Left ventricle myocardium inferior (tissue), 1 donor: ENCODE measurements around the gene DMAC2L. TPM values are rescaled to one million over a fixed set of nuclear protein-coding genes. Genes with fewer than 3 reads are reported as not detected.

ENCODE experiments used
- DNase-seq: peaks from one replicate; pipeline ENCODE4 v3.0.0-alpha.2; 2020
- H3K27ac ChIP-seq: fragments of 200-600 bp; replicated peaks from 2 replicates; pipeline ENCODE4 v1.8.0; 2021
- H3K27me3 ChIP-seq: fragments of 200-600 bp; 2 replicates; pipeline ENCODE4 v1.8.0; 2021; ENCODE audit warnings: low read depth
- H3K36me3 ChIP-seq: fragments of 200-600 bp; 2 replicates; pipeline ENCODE4 v1.8.0; 2021
- H3K4me1 ChIP-seq: fragments of 200-600 bp; 2 replicates; pipeline ENCODE4 v1.8.0; 2021
- H3K4me3 ChIP-seq: fragments of 200-600 bp; 2 replicates; pipeline ENCODE4 v1.8.0; 2021; ENCODE audit warnings: mild to moderate bottlenecking, moderate library complexity
- H3K9me3 ChIP-seq: fragments of 200-600 bp; replicated peaks from 2 replicates; pipeline ENCODE4 v1.8.0; 2021
- CTCF ChIP-seq: fragments of 200-600 bp; IDR thresholded peaks from 2 replicates; pipeline ENCODE4 v1.8.0; 2021; ENCODE audit warnings: antibody characterized with exemption, mild to moderate bottlenecking, borderline replicate concordance
- intact Hi-C: fragments of 100-400 bp; cut with micrococcal nuclease; formaldehyde crosslinking; loops from one replicate; pipeline ENCODE4 v1.11.0; 2022
- total RNA-seq: library from RNA; stranded (reverse); fragmentation: NEBNext Ultra II Directional; extraction: Animal tissue kit (Norgen Biotek cat#: 25700); gene quantifications from one replicate; pipeline ENCODE4 v1.2.1, GENCODE V29; 2021
- donor health status: DM: no; HTN: yes; CAD: no; lungs with severe emphysema.

DMAC2L gene
- total RNA-seq, 1 donor from 2014 or later, result 28.3 TPM

- Histone ChIP-seq H3K27ac (no peak overlapping the region), H3K4me1 (peaks cover 30% of the 10 kb centered on the region), H3K9me3 (no peaks in the 10 kb centered on the region), H3K27me3 (no peaks in the 10 kb centered on the region), H3K36me3 (peaks cover 3% of the 10 kb centered on the region), H3K4me3 (no peak overlapping the region)
- TF ChIP-seq CTCF, result peak; percentile 74
- intact Hi-C loops, result no loop called here
- no peak for DNase-seq
These were observed 6.0 kb downstream of the DMAC2L start for GRCh38 chr14:50318031-50318626.

- Histone ChIP-seq H3K4me3 (no peak overlapping the region), H3K36me3 (peaks cover 12% of the 10 kb centered on the region), H3K27ac (no peak overlapping the region), H3K27me3 (no peaks in the 10 kb centered on the region), H3K9me3 (no peaks in the 10 kb centered on the region), H3K4me1 (peaks cover 24% of the 10 kb centered on the region)
- no peak for DNase-seq
- TF ChIP-seq CTCF, result no peak
- intact Hi-C loops, result no loop called here
These were observed 7.2 kb downstream of the DMAC2L start for GRCh38 chr14:50319293-50319692.

GRCh38 chr14:50319721-50320120, 7.6 kb downstream of the DMAC2L start:
- Histone ChIP-seq H3K27ac (no peak overlapping the region), H3K4me1 (peaks cover 24% of the 10 kb centered on the region), H3K9me3 (no peaks in the 10 kb centered on the region), H3K27me3 (no peaks in the 10 kb centered on the region), H3K36me3 (peaks cover 17% of the 10 kb centered on the region), H3K4me3 (no peak overlapping the region)
- no peak for DNase-seq
- intact Hi-C loops, result loop anchor here (2.0 to 10.0 kb wide), 2 partner anchors 75 to 211 kb away; partner anchors contain the start of gene CDKL1
- no peak for TF ChIP-seq CTCF

- no peaks in the 10 kb centered on the region for H3K9me3 ChIP-seq
- H3K4me3 ChIP-seq, result no peak overlapping the region
- H3K4me1 ChIP-seq, result peaks cover 24% of the 10 kb centered on the region
These were observed 8.2 kb downstream of the DMAC2L start for GRCh38 chr14:50320283-50320682.

GRCh38 chr14:50321009-50321660, 9.0 kb downstream of the DMAC2L start:
- H3K4me3 ChIP-seq, result peak overlapping the region; percentile 36
- peak overlapping the region; percentile 73 for H3K27ac ChIP-seq
- H3K27me3 ChIP-seq, result no peaks in the 10 kb centered on the region
- no peaks in the 10 kb centered on the region for H3K9me3 ChIP-seq
- H3K4me1 ChIP-seq, result peaks cover 24% of the 10 kb centered on the region
- TF ChIP-seq CTCF, result peak; percentile 94
- intact Hi-C loops, result loop anchor here (2.0 to 10.0 kb wide), 2 partner anchors 74 to 210 kb away; partner anchors contain the start of gene CDKL1
- H3K36me3 ChIP-seq, result peaks cover 28% of the 10 kb centered on the region
- peak; percentile 24 for DNase-seq

More at GRCh38 chr14:50320283-50320682, 8.2 kb downstream of the DMAC2L start:
- intact Hi-C loops, result loop anchor here (2.0 to 10.0 kb wide), 2 partner anchors 75 to 211 kb away; partner anchors contain the start of gene CDKL1
- TF ChIP-seq CTCF, result no peak
- Histone ChIP-seq H3K27me3 (no peaks in the 10 kb centered on the region), H3K36me3 (peaks cover 22% of the 10 kb centered on the region), H3K27ac (peak overlapping the region; percentile 73)
- DNase-seq, result no peak
